GM19023 (cell line): Measurements from ENCODE around the gene OLFM3.

ENCODE experiments used
- ATAC-seq: cut with Tn5 transposase; IDR thresholded peaks from one replicate; pipeline ENCODE4 v1.9.1; 2021; ENCODE audit warnings: mild to moderate bottlenecking, moderate library complexity; ENCODE audit not compliant: unreplicated experiment

Gene OLFM3

GRCh38 chr1:101849356-101849755 is 147.4 kb downstream of the OLFM3 start:
- no peak for ATAC-seq

DNA sequence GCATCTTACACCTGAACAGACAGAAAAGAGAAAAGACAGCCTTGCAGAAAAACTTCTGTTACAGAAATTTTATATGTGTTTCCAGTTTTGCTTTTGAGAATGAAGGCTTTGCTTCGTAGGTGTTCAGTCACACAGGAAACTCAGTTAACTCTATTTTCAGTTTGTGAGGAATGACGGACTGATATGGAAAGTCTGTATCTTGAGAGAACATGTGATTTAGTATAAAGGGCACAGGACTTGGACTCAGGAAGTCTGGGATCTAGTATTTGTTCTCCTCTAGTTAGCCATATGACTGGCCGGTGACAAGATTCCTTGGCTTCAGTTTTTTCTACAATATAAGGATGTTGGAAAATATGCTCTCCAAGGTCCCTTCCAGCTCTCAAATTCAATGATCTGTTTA is 149.1 kb downstream of the OLFM3 start:
- no peak for ATAC-seq

GRCh38 chr1:101846820-101847219 is 149.9 kb downstream of the OLFM3 start:
- no peak for ATAC-seq

GRCh38 chr1:101843160-101843559 is 153.6 kb downstream of the OLFM3 start:
- ATAC-seq = no peak

DNA sequence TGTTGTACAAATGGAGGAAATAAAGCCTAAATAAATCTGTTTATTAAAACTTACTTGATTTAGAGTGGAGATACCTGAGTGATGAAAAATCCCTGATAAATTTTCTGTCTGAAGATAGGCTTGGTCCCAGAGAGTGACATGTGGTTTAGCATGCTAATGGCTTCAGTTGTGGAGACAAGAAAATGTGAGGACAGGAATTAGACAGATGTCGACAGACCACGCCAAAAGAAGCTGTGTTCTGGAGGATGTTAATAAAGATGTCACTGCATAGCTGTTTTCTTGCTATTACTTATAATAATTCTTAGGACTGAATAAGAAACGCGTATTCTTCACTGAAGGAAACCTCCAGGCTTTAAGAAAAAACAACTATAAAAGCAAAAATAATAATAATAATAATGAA is 154.9 kb downstream of the OLFM3 start:
- ATAC-seq = no peak

GRCh38 chr1:101835988-101836387 is 160.7 kb downstream of the OLFM3 start:
- no peak for ATAC-seq

- ATAC-seq = no peak
These were observed 163.4 kb downstream of the OLFM3 start for GRCh38 chr1:101833312-101833711.

DNA sequence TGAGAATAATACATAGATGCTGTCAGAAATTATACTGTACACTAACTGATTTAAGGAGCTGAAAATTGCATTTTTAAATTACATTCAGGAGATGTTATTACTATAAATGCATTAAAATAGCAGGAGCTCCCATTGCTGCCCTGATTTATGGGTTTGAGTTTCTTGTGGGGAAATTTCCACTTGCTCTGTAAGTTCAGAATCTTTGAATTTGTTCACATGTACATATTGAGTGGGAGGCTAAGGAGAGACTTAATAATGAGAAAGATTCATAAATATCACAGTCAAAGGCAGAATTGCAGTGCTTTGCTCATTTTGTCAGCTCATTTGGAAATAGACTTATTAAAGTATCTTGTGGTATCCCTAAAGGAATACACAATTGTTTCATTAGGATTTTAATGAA is 170.3 kb downstream of the OLFM3 start:
- ATAC-seq = no peak

- ATAC-seq = no peak
These were observed 176.7 kb downstream of the OLFM3 start for GRCh38 chr1:101820071-101820470.

DNA sequence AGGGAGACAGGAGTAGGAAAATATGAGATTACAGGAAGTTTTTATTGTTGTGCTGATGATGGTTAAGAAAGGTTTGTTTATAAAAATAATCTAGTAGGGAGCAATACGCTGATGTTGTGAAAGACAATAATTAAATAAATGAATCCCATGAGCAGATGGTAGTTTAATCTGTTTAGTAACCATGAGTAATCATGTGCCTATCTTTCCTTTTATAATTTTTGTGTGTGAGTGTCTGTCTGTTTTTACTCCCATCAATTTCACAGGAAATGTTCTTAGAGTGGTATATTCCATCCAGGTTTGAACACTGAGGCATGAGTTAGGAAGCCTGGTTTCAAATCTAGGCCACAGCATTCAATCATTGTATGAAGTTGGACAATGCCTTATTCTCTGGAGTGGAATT is 180.5 kb downstream of the OLFM3 start:
- ATAC-seq = no peak

DNA sequence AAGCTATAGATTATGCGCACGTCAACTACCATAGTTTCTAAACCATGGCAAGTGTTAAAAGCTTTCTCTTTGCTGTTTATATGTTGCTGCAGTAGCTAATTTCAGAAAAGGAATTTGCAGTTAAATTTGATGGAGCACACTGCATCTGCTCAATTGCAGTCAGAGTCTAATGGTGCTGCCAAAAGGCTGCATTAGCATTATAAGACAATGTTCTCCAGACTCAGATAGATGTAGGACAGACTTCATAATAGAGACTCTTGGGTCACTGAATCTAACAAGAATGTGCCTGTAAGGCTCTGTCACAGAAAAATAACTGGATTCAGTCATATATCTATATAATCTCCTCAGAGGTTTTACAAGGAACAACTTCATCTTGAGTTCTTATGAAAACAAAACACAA is 198.3 kb downstream of the OLFM3 start:
- no peak for ATAC-seq

DNA sequence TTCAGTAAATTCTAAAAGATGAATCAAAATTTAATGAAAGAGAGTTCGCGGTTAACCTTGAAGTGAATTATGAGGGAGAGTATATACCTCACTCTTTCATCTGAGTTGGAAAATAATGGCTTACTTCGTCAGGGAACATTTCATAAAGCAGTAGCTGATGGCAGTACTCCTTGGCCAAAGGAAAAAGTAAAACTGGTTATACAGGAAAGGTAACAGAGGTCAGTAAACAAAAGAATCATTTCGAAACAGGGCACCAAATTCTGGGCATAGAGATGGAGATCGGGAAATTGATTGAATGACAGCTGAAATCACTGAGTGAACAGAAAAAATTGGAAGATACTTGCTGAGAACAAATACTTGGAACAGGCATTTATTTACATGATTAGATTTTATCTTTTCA is 199.0 kb downstream of the OLFM3 start:
- no peak for ATAC-seq

GRCh38 chr1:101781201-101781831 is 215.4 kb downstream of the OLFM3 start:
- ATAC-seq = no peak

- no peak for ATAC-seq
These were observed 227.2 kb downstream of the OLFM3 start for GRCh38 chr1:101769520-101769919.

- no peak for ATAC-seq
These were observed 238.7 kb downstream of the OLFM3 start for GRCh38 chr1:101757985-101758384.

DNA sequence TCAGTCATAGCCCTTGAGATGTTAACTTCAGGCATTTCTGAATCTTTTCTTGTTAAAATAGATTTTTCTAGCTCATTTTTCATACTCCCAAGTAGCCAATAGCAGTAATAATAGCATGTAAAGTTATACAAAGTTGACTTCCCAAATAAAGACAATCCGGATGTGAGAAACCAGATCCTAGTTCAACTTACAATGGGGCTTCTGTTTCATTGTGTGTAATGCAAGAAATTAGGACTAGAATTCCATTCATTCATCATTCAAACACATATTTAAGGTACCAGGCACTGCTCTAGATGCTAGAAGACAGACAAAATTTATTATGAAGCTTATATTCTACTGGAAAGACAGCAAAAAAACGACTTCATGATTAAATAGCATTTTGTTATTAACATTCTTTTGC is 240.3 kb downstream of the OLFM3 start:
- ATAC-seq = no peak
